ENCODE measurements around the gene RNF13.
"Not testable (repeated sequence)": the region's sequence is repeated elsewhere in the genome, so short reads cannot be mapped to it uniquely, and the experiment has no call there.

The RNF13 gene

GRCh38 chr3:149968216-149968615, 155.2 kb downstream of the RNF13 start:
- intact Hi-C loops (cut with micrococcal nuclease) = loop anchor here (5.0 to 10.0 kb wide), 2 partner anchors 254 to 527 kb away; no protein-coding TSS in a partner anchor
- Mint-ChIP-seq H3K36me3 (ENCODE audit: low read depth) (peaks cover 45% of the 10 kb centered on the region), H3K9me3 (no peaks in the 10 kb centered on the region), H3K27me3 (peaks cover 41% of the 10 kb centered on the region), H3K27ac (no peak overlapping the region), H3K4me3 (no peak overlapping the region), H3K4me1 (ENCODE audit: low read depth) (peaks cover 20% of the 10 kb centered on the region)

DNA sequence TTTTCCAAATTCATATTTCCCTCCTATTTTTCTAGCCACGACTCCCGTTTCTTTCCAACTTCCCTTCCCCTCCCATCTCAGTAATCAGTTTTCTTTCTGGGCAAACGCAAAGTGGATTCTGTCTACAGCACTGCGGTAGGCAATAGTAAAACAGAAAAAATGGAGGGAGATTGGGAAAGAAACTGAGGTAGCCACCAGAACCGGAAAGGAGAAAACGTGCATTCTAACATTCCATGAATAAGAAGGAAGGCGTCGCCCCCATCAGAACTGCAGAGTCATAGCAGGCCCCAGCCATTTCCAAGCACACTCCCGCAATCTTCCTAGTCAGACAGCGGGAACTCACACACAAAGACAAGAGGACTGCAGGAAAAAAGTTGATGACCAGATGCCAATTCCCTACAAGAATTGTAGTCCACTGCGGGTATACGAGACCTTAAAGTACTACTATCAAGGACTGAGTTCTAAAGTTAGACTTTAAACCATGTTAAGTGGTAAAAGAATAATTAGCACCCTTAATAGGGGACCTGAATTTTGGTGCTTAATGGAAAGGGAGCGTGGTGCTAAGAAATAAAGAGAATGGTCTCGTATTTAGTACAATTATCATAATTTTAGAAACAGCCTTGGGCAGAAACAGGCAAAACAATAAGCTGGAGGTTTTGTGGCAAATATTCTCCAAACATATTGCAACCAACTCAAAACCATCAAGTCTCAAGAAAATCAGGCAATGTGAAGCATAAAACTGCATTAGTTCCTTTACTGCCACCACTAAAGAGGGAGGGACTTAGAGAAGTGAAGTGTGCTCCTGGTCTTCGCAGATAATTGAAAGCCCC, 156.3 kb downstream of the RNF13 start:
- peak overlapping the region; percentile 65 for H3K4me3 Mint-ChIP-seq
- intact Hi-C loops (cut with micrococcal nuclease) = loop anchor here (5.0 to 10.0 kb wide), 2 partner anchors 253 to 525 kb away; no protein-coding TSS in a partner anchor
- H3K9me3 Mint-ChIP-seq = no peaks in the 10 kb centered on the region
- no peak overlapping the region for H3K27ac Mint-ChIP-seq
- H3K27me3 Mint-ChIP-seq = peaks cover 47% of the 10 kb centered on the region
- H3K36me3 Mint-ChIP-seq (ENCODE audit: low read depth) = peaks cover 36% of the 10 kb centered on the region
- H3K4me1 Mint-ChIP-seq (ENCODE audit: low read depth) = peaks cover 20% of the 10 kb centered on the region

DNA sequence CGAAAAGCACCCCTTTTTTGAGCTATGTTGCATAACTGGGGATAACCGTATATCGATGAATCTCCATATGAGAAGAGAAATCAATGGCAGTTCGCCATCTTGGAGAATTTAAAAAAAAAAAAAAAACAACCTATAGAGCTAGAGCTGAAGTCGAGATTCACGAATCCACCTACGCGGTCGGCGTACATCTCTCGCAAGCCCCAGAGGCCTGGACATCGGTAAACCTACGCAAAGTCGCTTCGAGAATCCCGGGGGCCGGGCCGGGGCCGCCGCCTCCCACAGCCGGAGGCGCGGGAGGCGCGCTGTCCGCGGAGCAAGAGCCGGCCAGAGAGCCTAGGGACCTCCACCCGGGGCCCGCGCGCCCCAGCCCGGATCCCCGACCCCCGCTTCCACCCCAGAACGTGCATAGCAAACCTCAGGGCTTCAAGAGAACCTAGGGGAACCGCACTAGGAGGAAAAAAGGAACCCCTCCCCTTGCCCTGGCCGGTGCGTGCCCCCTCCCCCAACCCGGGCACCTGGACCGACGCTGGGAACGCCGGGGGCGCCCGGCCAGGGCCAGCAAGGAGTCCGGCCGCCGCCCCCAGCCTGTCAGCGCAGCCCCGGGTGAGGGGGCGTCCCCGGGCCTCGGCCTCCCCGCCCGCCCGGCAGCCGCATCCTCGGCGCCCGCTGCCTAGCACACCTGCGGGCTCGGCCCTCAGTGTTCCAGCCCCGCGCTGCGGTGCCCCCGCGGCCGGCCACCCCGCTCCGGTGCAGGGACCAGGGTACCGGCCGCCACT, 157.1 kb downstream of the RNF13 start:
- intact Hi-C loops (cut with micrococcal nuclease) = loop anchor here (2.0 to 10.0 kb wide), 3 partner anchors 213 to 525 kb away; no protein-coding TSS in a partner anchor
- H3K36me3 Mint-ChIP-seq (ENCODE audit: low read depth) = peaks cover 33% of the 10 kb centered on the region
- no peaks in the 10 kb centered on the region for H3K9me3 Mint-ChIP-seq
- H3K4me3 Mint-ChIP-seq = peak overlapping the region; percentile 76
- H3K27ac Mint-ChIP-seq = no peak overlapping the region
- peaks cover 20% of the 10 kb centered on the region for H3K4me1 Mint-ChIP-seq (ENCODE audit: low read depth)
- peaks cover 51% of the 10 kb centered on the region for H3K27me3 Mint-ChIP-seq

DNA sequence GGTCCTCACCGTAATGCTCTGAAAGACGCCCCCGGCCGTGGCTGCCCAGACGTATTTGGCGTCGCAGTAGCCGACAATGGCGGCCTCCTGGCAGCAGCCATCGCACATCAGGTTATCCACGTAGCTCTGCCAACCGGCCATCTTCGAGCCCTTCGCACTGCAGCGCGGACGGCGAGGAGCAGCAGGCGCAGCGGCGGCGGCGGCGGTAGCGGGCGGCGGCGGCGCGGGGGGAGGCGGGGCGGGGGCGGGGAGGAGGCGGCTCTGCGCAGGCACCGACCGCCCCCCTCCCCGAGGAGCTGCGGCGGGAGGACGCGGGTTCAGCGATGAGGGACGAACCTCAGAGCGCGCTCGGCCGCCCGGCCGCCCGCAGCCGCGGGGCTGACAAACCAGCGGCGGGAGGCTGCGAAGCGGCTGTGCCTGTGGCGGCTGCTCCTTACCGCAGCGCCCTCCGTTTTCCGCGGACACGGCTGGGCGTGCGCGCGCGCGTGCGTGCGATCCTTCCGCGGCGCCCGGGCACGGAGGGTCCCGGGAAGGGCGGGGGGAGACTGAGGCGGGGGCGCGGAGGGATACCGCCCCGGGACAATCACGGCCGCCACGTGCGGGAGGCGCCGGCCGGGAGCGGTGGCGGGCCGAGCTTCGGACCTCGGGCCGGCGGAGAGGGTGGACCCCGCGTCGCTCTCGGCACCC, 157.8 kb downstream of the RNF13 start, which contains the start of gene PFN2:
Gene PFN2 (minus strand): TSS at position 180 of the 687 bp plus-strand sequence. CDS start 39 bp downstream, at position 141.
- peaks cover 58% of the 10 kb centered on the region for H3K27me3 Mint-ChIP-seq
- peaks cover 27% of the 10 kb centered on the region for H3K36me3 Mint-ChIP-seq (ENCODE audit: low read depth)
- H3K27ac Mint-ChIP-seq = no peak within 1 kb of the TSS
- intact Hi-C loops (cut with micrococcal nuclease) = loop anchor here (2.0 kb wide), 1 partner anchor 212 kb away; no protein-coding TSS in a partner anchor
- no peaks in the 10 kb centered on the region for H3K9me3 Mint-ChIP-seq
- H3K4me1 Mint-ChIP-seq (ENCODE audit: low read depth) = peaks cover 20% of the 10 kb centered on the region
- peak within 1 kb of the TSS; percentile 76 for H3K4me3 Mint-ChIP-seq

DNA sequence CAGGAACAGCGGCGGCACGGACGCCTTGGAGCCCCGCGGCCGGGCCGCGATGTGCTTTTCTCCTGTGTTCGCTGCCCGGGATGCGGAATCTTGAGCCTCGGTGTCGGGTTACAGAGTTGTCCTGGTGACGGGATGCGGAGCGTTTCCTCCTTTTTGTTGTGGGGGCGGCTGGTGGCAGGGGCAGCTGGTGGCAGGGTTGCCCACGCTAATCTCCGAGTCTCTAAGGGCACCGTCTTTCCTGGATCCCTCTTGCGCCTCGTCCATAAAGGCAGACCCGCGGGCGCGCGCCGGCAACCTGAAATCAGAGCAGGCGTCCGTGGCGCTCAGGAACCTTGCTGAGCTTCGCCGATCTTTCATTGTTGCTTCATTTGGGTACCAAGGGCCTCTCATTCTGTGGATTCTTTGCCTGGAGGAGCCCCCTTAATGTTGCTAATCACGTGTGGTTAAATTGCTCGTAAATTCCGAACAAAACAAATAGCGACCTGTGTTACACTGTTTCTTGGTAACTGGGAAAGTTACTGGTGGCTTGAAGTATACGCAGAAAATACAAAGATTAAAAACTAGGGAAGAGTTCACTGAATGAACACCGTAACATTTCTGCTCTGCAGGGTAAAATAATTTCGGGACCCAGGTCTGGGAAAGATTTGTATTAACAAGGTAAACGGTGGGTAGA, 158.5 kb downstream of the RNF13 start:
- H3K27me3 Mint-ChIP-seq = peaks cover 61% of the 10 kb centered on the region
- H3K4me1 Mint-ChIP-seq (ENCODE audit: low read depth) = peaks cover 20% of the 10 kb centered on the region
- no peaks in the 10 kb centered on the region for H3K9me3 Mint-ChIP-seq
- peaks cover 22% of the 10 kb centered on the region for H3K36me3 Mint-ChIP-seq (ENCODE audit: low read depth)
- H3K4me3 Mint-ChIP-seq = peak overlapping the region; percentile 76
- intact Hi-C loops (cut with micrococcal nuclease) = loop anchor here (2.0 kb wide), 1 partner anchor 211 kb away; no protein-coding TSS in a partner anchor
- H3K27ac Mint-ChIP-seq = no peak overlapping the region

GRCh38 chr3:149975919-149976318, 162.9 kb downstream of the RNF13 start:
- intact Hi-C loops (cut with micrococcal nuclease) = no loop called here
- Mint-ChIP-seq H3K9me3 (peaks cover 14% of the 10 kb centered on the region), H3K36me3 (ENCODE audit: low read depth) (no peaks in the 10 kb centered on the region), H3K27ac (no peak overlapping the region), H3K4me1 (ENCODE audit: low read depth) (peaks cover 7% of the 10 kb centered on the region), H3K4me3 (no peak overlapping the region), H3K27me3 (peaks cover 38% of the 10 kb centered on the region)

- Mint-ChIP-seq H3K27me3 (peaks cover 23% of the 10 kb centered on the region), H3K4me3 (no peak overlapping the region), H3K9me3 (peaks cover 14% of the 10 kb centered on the region), H3K4me1 (ENCODE audit: low read depth) (no peaks in the 10 kb centered on the region), H3K36me3 (ENCODE audit: low read depth) (no peaks in the 10 kb centered on the region), H3K27ac (no peak overlapping the region)
- intact Hi-C loops (cut with micrococcal nuclease) = no loop called here
Measured at GRCh38 chr3:149977386-149977785, 164.4 kb downstream of the RNF13 start.

DNA sequence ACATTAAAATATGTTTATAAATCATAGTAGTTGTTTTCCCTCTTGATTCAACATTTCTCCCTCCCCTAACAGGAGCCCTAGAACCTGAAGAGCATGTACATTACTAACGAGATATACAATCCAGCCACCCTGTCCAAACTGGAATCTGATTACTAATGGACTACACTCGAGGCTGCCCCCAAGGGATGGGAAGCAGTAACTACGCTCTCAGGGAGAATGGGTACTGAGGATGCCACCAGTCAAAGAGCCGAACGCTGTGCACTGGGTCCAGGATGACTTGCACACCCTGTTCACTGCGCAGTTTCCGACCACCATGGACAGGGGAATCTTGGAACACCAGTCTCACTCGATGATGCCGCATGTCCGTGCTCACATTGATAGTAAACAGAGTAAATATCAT, 169.0 kb downstream of the RNF13 start:
- not testable (repeated sequence) for H3K27me3 Mint-ChIP-seq; H3K4me1 Mint-ChIP-seq (ENCODE audit: low read depth)

GRCh38 chr3:149983053-149983452, 170.0 kb downstream of the RNF13 start:
- H3K27ac Mint-ChIP-seq; H3K4me1 Mint-ChIP-seq (ENCODE audit: low read depth); H3K4me3 Mint-ChIP-seq; intact Hi-C loops (cut with micrococcal nuclease); H3K36me3 Mint-ChIP-seq (ENCODE audit: low read depth); H3K27me3 Mint-ChIP-seq: not testable (repeated sequence)
- peaks cover 14% of the 10 kb centered on the region for H3K9me3 Mint-ChIP-seq

More for the DNA sequence above, 169.0 kb downstream of the RNF13 start:
- H3K36me3 Mint-ChIP-seq (ENCODE audit: low read depth); H3K4me3 Mint-ChIP-seq; H3K27ac Mint-ChIP-seq; intact Hi-C loops (cut with micrococcal nuclease): not testable (repeated sequence)
- H3K9me3 Mint-ChIP-seq = peaks cover 14% of the 10 kb centered on the region

- H3K27me3 Mint-ChIP-seq = peaks cover 1% of the 10 kb centered on the region
- H3K27ac Mint-ChIP-seq = no peak overlapping the region
- H3K36me3 Mint-ChIP-seq (ENCODE audit: low read depth) = no peaks in the 10 kb centered on the region
- no peaks in the 10 kb centered on the region for H3K4me1 Mint-ChIP-seq (ENCODE audit: low read depth)
- peaks cover 9% of the 10 kb centered on the region for H3K9me3 Mint-ChIP-seq
- intact Hi-C loops (cut with micrococcal nuclease) = no loop called here
- H3K4me3 Mint-ChIP-seq = no peak overlapping the region
Measured at GRCh38 chr3:149983628-149984027, 170.6 kb downstream of the RNF13 start.

- peaks cover 1% of the 10 kb centered on the region for H3K27me3 Mint-ChIP-seq
- no peak overlapping the region for H3K27ac Mint-ChIP-seq
- no peaks in the 10 kb centered on the region for H3K36me3 Mint-ChIP-seq (ENCODE audit: low read depth)
- H3K4me3 Mint-ChIP-seq = no peak overlapping the region
- peaks cover 17% of the 10 kb centered on the region for H3K9me3 Mint-ChIP-seq
- intact Hi-C loops (cut with micrococcal nuclease) = no loop called here
- no peaks in the 10 kb centered on the region for H3K4me1 Mint-ChIP-seq (ENCODE audit: low read depth)
Measured at GRCh38 chr3:149989307-149989706, 176.3 kb downstream of the RNF13 start.

GRCh38 chr3:149990423-149990948, 177.5 kb downstream of the RNF13 start:
- H3K4me1 Mint-ChIP-seq (ENCODE audit: low read depth) = no peaks in the 10 kb centered on the region
- peaks cover 1% of the 10 kb centered on the region for H3K27me3 Mint-ChIP-seq
- peaks cover 29% of the 10 kb centered on the region for H3K9me3 Mint-ChIP-seq
- no peaks in the 10 kb centered on the region for H3K36me3 Mint-ChIP-seq (ENCODE audit: low read depth)
- H3K27ac Mint-ChIP-seq = no peak overlapping the region
- H3K4me3 Mint-ChIP-seq = no peak overlapping the region
- intact Hi-C loops (cut with micrococcal nuclease) = no loop called here

Measured in dendritic cell treated with granulocyte-macrophage colony-stimulating factor and Interleukin-4, amounts not matched to agents 40 ng/mL and 50 ng/mL, for 4 days (primary cell).